ENCODE measurements around the gene PITPNM3. TPM values are rescaled to one million over a fixed set of nuclear protein-coding genes. Genes with fewer than 3 reads are reported as not detected.
A peak's percentile ranks its signal among the peaks of the same experiment; 100 is the strongest.

PITPNM3 gene
- total and polyA plus RNA-seq, 2 donors (not counting 1 experiment from before 2014, with no cell fraction given), result 0.99 to 1.1 TPM

GRCh38 chr17:6525141-6525540, 31.2 kb downstream of the PITPNM3 start:
- Histone ChIP-seq H3K27ac (ENCODE audit: insufficient read depth, low read length) (no peak overlapping the region), H3K4me2 (ENCODE audit: extremely low read depth, insufficient read depth, low read length) (no peak overlapping the region), H2AFZ (ENCODE audit: low read length) (no peak overlapping the region), H3K9me3 (ENCODE audit: control insufficient read depth, insufficient read depth, low read depth, low read length) (no peaks in the 10 kb centered on the region), H3K4me1 (ENCODE audit: control insufficient read depth, extremely low read depth, insufficient read depth, low read length) (peaks cover 3% of the 10 kb centered on the region), H3K27me3 (ENCODE audit: control insufficient read depth, insufficient read depth, low read length) (no peaks in the 10 kb centered on the region), H4K20me1 (ENCODE audit: control insufficient read depth, extremely low read depth, insufficient read depth, low read length) (no peaks in the 10 kb centered on the region), H3K36me3 (ENCODE audit: control insufficient read depth, insufficient read depth, low read length) (no peaks in the 10 kb centered on the region), H3K79me2 (ENCODE audit: control insufficient read depth, insufficient read depth, low read length) (no peaks in the 10 kb centered on the region), H3K9ac (ENCODE audit: insufficient read depth, low read length) (no peak overlapping the region), H3K4me3 (replicated peaks in 1 of 4; ENCODE audit: control extremely low read depth in 1 of 4, insufficient read depth in 1 of 4, low read depth in 3 of 4, low read length in 4 of 4) (no peak overlapping the region)
- TF ChIP-seq EZH2 (IDR thresholded peaks at IDR 0.05; ENCODE audit: low read length, missing control alignments) (no peak), CTCF (conservative IDR thresholded peaks at IDR 0.05 in 1 of 2, IDR thresholded peaks at IDR 0.05 in 1 of 2; ENCODE audit: low read depth in 1 of 2, low read length in 2 of 2) (no peak)
- no peak for DNase-seq (ENCODE audit: low read depth in 2 of 2)

DNA sequence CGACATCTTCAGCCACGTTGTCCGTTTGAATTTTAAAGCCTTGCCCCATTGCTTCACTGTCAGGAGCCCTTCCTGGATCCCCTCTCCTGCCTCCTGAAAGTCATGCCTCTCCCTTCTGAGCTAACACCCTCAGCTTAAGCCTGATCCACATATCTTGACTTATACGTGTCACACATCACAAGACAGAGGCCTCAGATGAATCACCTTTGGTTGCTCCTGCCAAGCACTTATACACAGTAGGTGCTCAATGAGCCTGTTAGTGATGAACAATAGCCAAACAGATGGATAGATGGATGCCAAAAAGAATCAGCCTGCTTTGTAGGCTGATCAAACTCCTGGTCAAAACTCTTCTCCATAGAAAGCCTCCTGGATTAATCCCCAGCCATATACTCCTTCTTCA, 31.8 kb downstream of the PITPNM3 start:
- H3K9me3 ChIP-seq (ENCODE audit: control insufficient read depth, insufficient read depth, low read depth, low read length), result no peaks in the 10 kb centered on the region
- H3K4me2 ChIP-seq (ENCODE audit: extremely low read depth, insufficient read depth, low read length), result no peak overlapping the region
- H4K20me1 ChIP-seq (ENCODE audit: control insufficient read depth, extremely low read depth, insufficient read depth, low read length), result no peaks in the 10 kb centered on the region
- peaks cover 3% of the 10 kb centered on the region for H3K4me1 ChIP-seq (ENCODE audit: control insufficient read depth, extremely low read depth, insufficient read depth, low read length)
- no peaks in the 10 kb centered on the region for H3K27me3 ChIP-seq (ENCODE audit: control insufficient read depth, insufficient read depth, low read length)
- no peaks in the 10 kb centered on the region for H3K79me2 ChIP-seq (ENCODE audit: control insufficient read depth, insufficient read depth, low read length)
- H3K9ac ChIP-seq (ENCODE audit: insufficient read depth, low read length), result no peak overlapping the region
- no peak overlapping the region for H3K4me3 ChIP-seq (replicated peaks in 1 of 4; ENCODE audit: control extremely low read depth in 1 of 4, insufficient read depth in 1 of 4, low read depth in 3 of 4, low read length in 4 of 4)
- H3K36me3 ChIP-seq (ENCODE audit: control insufficient read depth, insufficient read depth, low read length), result no peaks in the 10 kb centered on the region
- no peak for TF ChIP-seq EZH2 (IDR thresholded peaks at IDR 0.05; ENCODE audit: low read length, missing control alignments)
- TF ChIP-seq CTCF (conservative IDR thresholded peaks at IDR 0.05 in 1 of 2, IDR thresholded peaks at IDR 0.05 in 1 of 2; ENCODE audit: low read depth in 1 of 2, low read length in 2 of 2), result no peak
- no peak overlapping the region for H2AFZ ChIP-seq (ENCODE audit: low read length)
- DNase-seq (ENCODE audit: low read depth in 2 of 2), result peak in 1 of 2 donors; percentile 40
- H3K27ac ChIP-seq (ENCODE audit: insufficient read depth, low read length), result no peak overlapping the region

- H3K27me3 ChIP-seq (ENCODE audit: control insufficient read depth, insufficient read depth, low read length), result no peaks in the 10 kb centered on the region
- TF ChIP-seq CTCF (conservative IDR thresholded peaks at IDR 0.05 in 1 of 2, IDR thresholded peaks at IDR 0.05 in 1 of 2; ENCODE audit: low read depth in 1 of 2, low read length in 2 of 2) (no peak), EZH2 (IDR thresholded peaks at IDR 0.05; ENCODE audit: low read length, missing control alignments) (no peak)
- no peaks in the 10 kb centered on the region for H3K79me2 ChIP-seq (ENCODE audit: control insufficient read depth, insufficient read depth, low read length)
- H2AFZ ChIP-seq (ENCODE audit: low read length), result no peak overlapping the region
- no peak overlapping the region for H3K4me3 ChIP-seq (replicated peaks in 1 of 4; ENCODE audit: control extremely low read depth in 1 of 4, insufficient read depth in 1 of 4, low read depth in 3 of 4, low read length in 4 of 4)
- H3K36me3 ChIP-seq (ENCODE audit: control insufficient read depth, insufficient read depth, low read length), result no peaks in the 10 kb centered on the region
- no peaks in the 10 kb centered on the region for H3K9me3 ChIP-seq (ENCODE audit: control insufficient read depth, insufficient read depth, low read depth, low read length)
- no peak overlapping the region for H3K4me2 ChIP-seq (ENCODE audit: extremely low read depth, insufficient read depth, low read length)
- H4K20me1 ChIP-seq (ENCODE audit: control insufficient read depth, extremely low read depth, insufficient read depth, low read length), result no peaks in the 10 kb centered on the region
- no peak overlapping the region for H3K9ac ChIP-seq (ENCODE audit: insufficient read depth, low read length)
- no peak overlapping the region for H3K27ac ChIP-seq (ENCODE audit: insufficient read depth, low read length)
- peaks cover 3% of the 10 kb centered on the region for H3K4me1 ChIP-seq (ENCODE audit: control insufficient read depth, extremely low read depth, insufficient read depth, low read length)
- DNase-seq (ENCODE audit: low read depth in 2 of 2), result no peak
Measured at GRCh38 chr17:6523809-6524355, 32.5 kb downstream of the PITPNM3 start.

All from fibroblast of lung (primary cell).